Progenitor cell of endocrine pancreas (in vitro differentiated cells): ENCODE measurements around the gene ADK. TPM values are rescaled to one million over a fixed set of nuclear protein-coding genes. Genes with fewer than 3 reads are reported as not detected.

Experiments used
- DNase-seq: peaks from one replicate; pipeline ENCODE4 v3.0.0; 2021; ENCODE audit warnings: low spot score; ENCODE audit not compliant: unreplicated experiment
- H3K27ac Mint-ChIP-seq: 2 replicates; pipeline ENCODE4 v1.8.0; 2021; ENCODE audit warnings: mild to moderate bottlenecking, moderate library complexity, mixed read lengths
- H3K27me3 Mint-ChIP-seq: 2 replicates; pipeline ENCODE4 v1.8.0; 2021; ENCODE audit warnings: mixed read lengths
- H3K36me3 Mint-ChIP-seq: 2 replicates; pipeline ENCODE4 v1.8.0; 2022; ENCODE audit warnings: mixed read lengths; ENCODE audit not compliant: insufficient read depth
- H3K4me1 Mint-ChIP-seq: 2 replicates; pipeline ENCODE4 v1.8.0; 2021; ENCODE audit warnings: low read depth, mixed read lengths
- H3K4me3 Mint-ChIP-seq: 2 replicates; pipeline ENCODE4 v1.8.0; 2021; ENCODE audit warnings: low read depth, mild to moderate bottlenecking, moderate library complexity, mixed read lengths
- H3K9me3 Mint-ChIP-seq: 2 replicates; pipeline ENCODE4 v1.8.0; 2021; ENCODE audit warnings: low read depth, mixed read lengths
- total RNA-seq: library from RNA; stranded (reverse); gene quantifications from 2 replicates; pipeline ENCODE4 v1.2.1, GENCODE V29; 2021
- TF ChIP-seq, protein P1 (sequence below): fragments of 200-600 bp; sonication (generic); IDR thresholded peaks from one replicate; pipeline ENCODE4 v1.5.0; 2021; ENCODE audit warnings: antibody characterized with exemption, mild to moderate bottlenecking; ENCODE audit not compliant: unreplicated experiment

ADK gene
- total RNA-seq, 1 donor from 2014 or later, result 20.7 TPM

DNA sequence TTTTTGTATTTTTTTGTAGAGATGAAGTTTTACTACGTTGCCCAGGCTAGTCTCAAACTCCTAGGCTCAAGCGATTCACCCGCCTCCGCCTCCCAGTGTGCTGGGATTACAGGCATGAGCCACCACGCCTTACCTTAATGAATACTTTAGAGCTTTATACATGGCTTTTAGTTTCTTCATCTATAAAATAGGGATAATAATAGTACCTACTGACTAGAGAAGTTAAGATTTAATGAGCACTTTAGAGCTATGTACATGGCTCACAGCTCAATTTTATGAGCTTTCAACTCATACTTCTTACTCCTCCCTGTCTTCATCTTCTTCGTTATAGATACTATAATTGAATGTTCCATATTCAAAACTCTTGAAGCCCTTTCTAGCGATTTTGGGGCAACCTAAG lies 445.7 kb downstream of the ADK start:
- H3K27me3 Mint-ChIP-seq, result no peaks in the 10 kb centered on the region
- H3K36me3 Mint-ChIP-seq, result no peaks in the 10 kb centered on the region
- no peaks in the 10 kb centered on the region for H3K9me3 Mint-ChIP-seq
- H3K4me3 Mint-ChIP-seq, result no peak overlapping the region
- TF ChIP-seq, protein P1, sequence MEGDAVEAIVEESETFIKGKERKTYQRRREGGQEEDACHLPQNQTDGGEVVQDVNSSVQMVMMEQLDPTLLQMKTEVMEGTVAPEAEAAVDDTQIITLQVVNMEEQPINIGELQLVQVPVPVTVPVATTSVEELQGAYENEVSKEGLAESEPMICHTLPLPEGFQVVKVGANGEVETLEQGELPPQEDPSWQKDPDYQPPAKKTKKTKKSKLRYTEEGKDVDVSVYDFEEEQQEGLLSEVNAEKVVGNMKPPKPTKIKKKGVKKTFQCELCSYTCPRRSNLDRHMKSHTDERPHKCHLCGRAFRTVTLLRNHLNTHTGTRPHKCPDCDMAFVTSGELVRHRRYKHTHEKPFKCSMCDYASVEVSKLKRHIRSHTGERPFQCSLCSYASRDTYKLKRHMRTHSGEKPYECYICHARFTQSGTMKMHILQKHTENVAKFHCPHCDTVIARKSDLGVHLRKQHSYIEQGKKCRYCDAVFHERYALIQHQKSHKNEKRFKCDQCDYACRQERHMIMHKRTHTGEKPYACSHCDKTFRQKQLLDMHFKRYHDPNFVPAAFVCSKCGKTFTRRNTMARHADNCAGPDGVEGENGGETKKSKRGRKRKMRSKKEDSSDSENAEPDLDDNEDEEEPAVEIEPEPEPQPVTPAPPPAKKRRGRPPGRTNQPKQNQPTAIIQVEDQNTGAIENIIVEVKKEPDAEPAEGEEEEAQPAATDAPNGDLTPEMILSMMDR, result no peak
- H3K4me1 Mint-ChIP-seq, result peaks cover 13% of the 10 kb centered on the region
- no peak for DNase-seq
- no peak overlapping the region for H3K27ac Mint-ChIP-seq

- no peak overlapping the region for H3K27ac Mint-ChIP-seq
- peaks cover 8% of the 10 kb centered on the region for H3K36me3 Mint-ChIP-seq
- H3K4me1 Mint-ChIP-seq, result peaks cover 4% of the 10 kb centered on the region
- H3K27me3 Mint-ChIP-seq, result no peaks in the 10 kb centered on the region
- H3K4me3 Mint-ChIP-seq, result no peak overlapping the region
- TF ChIP-seq, protein P1, result no peak
- no peak for DNase-seq
- peaks cover 5% of the 10 kb centered on the region for H3K9me3 Mint-ChIP-seq
Measured at GRCh38 chr10:74598891-74599566, 448.0 kb downstream of the ADK start.

- TF ChIP-seq, protein P1, result no peak
- Mint-ChIP-seq H3K27ac (no peak overlapping the region), H3K27me3 (no peaks in the 10 kb centered on the region), H3K36me3 (peaks cover 11% of the 10 kb centered on the region), H3K4me3 (no peak overlapping the region), H3K4me1 (peaks cover 4% of the 10 kb centered on the region), H3K9me3 (peaks cover 11% of the 10 kb centered on the region)
- DNase-seq, result no peak
Measured at GRCh38 chr10:74599672-74600071, 448.7 kb downstream of the ADK start.

GRCh38 chr10:74600170-74600569 lies 449.1 kb downstream of the ADK start:
- DNase-seq, result no peak
- TF ChIP-seq, protein P1, result no peak
- Mint-ChIP-seq H3K36me3 (peaks cover 13% of the 10 kb centered on the region), H3K9me3 (peaks cover 14% of the 10 kb centered on the region), H3K4me1 (peaks cover 4% of the 10 kb centered on the region), H3K27me3 (no peaks in the 10 kb centered on the region), H3K4me3 (no peak overlapping the region), H3K27ac (no peak overlapping the region)

DNA sequence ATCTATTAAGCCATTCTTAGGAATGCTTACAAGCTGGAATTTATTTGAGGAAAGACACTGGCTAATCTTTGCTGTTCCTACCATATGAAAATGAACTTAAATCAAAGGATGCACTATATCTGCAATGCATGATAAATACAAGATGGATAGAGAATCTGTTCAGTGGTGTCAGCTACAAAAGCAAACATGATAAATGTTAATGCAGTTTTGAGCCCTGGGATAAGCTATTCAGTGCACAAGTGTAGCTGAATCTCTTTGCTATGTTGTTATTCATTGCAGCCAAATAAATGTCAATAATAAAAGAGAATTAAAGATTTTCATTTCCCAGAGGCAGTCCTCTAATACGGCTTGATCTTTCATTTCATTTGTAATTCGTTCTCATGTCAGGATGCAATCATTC lies 451.6 kb downstream of the ADK start:
- peaks cover 3% of the 10 kb centered on the region for H3K4me1 Mint-ChIP-seq
- DNase-seq, result no peak
- no peak overlapping the region for H3K4me3 Mint-ChIP-seq
- no peaks in the 10 kb centered on the region for H3K27me3 Mint-ChIP-seq
- H3K9me3 Mint-ChIP-seq, result peaks cover 19% of the 10 kb centered on the region
- H3K36me3 Mint-ChIP-seq, result peaks cover 14% of the 10 kb centered on the region
- H3K27ac Mint-ChIP-seq, result no peak overlapping the region
- TF ChIP-seq, protein P1, result no peak
